Ectodermal cell (in vitro differentiated cells): ENCODE results near the gene TBC1D22A.

Experiments
- H3K27ac ChIP-seq: 2 replicates; pipeline ENCODE4 v1.7.0; 2013; ENCODE audit warnings: mild to moderate bottlenecking, low read depth, low read length; ENCODE audit not compliant: insufficient read depth, poor library complexity, severe bottlenecking
- H3K27me3 ChIP-seq: 2 replicates; pipeline ENCODE4 v1.7.0; 2013; ENCODE audit warnings: mild to moderate bottlenecking, low read length; ENCODE audit not compliant: insufficient read depth, control insufficient read depth, poor library complexity, severe bottlenecking
- H3K36me3 ChIP-seq: one replicate; pipeline ENCODE4 v1.7.0; 2013; ENCODE audit warnings: low read length; ENCODE audit not compliant: control insufficient read depth, insufficient read depth
- H3K4me1 ChIP-seq: one replicate; pipeline ENCODE4 v1.7.0; 2013; ENCODE audit warnings: low read length; ENCODE audit not compliant: control insufficient read depth, insufficient read depth
- H3K4me3 ChIP-seq: 2 replicates; pipeline ENCODE4 v1.7.0; 2013; ENCODE audit warnings: low read depth, low read length, control low read depth; ENCODE audit not compliant: insufficient read depth
- H3K9me3 ChIP-seq: 2 replicates; pipeline ENCODE4 v1.7.0; 2013; ENCODE audit warnings: mild to moderate bottlenecking, low read length, moderate library complexity; ENCODE audit not compliant: control insufficient read depth
- WGBS, 2 experiments: methylation state at CpG; one replicate each; pipeline ENCODE4 v1.1.7; 2013; ENCODE audit warnings: missing lambda C conversion rate in 2 of 2; 5-methylcytosine and 5-hydroxymethylcytosine counted together

Gene TBC1D22A

GRCh38 chr22:47008208-47008885, 245.9 kb downstream of the TBC1D22A start:
- H3K36me3 ChIP-seq = no peaks in the 10 kb centered on the region
- H3K27ac ChIP-seq = no peak overlapping the region
- no peaks in the 10 kb centered on the region for H3K27me3 ChIP-seq
- H3K4me3 ChIP-seq = no peak overlapping the region
- no peaks in the 10 kb centered on the region for H3K4me1 ChIP-seq
- 93 to 96% methylated on average over 5 of the region's 5 CpGs for WGBS, 2 experiments
- H3K9me3 ChIP-seq = no peaks in the 10 kb centered on the region

GRCh38 chr22:47009304-47010101, 247.1 kb downstream of the TBC1D22A start:
- WGBS, 2 experiments = 95 to 97% methylated on average over 8 of the region's 8 CpGs
- no peaks in the 10 kb centered on the region for H3K9me3 ChIP-seq
- no peaks in the 10 kb centered on the region for H3K36me3 ChIP-seq
- H3K27me3 ChIP-seq = no peaks in the 10 kb centered on the region
- H3K4me3 ChIP-seq = no peak overlapping the region
- no peak overlapping the region for H3K27ac ChIP-seq
- no peaks in the 10 kb centered on the region for H3K4me1 ChIP-seq

GRCh38 chr22:47010211-47010610, 247.8 kb downstream of the TBC1D22A start:
- Histone ChIP-seq H3K4me1 (no peaks in the 10 kb centered on the region), H3K4me3 (no peak overlapping the region), H3K36me3 (no peaks in the 10 kb centered on the region), H3K27me3 (no peaks in the 10 kb centered on the region), H3K27ac (no peak overlapping the region), H3K9me3 (no peaks in the 10 kb centered on the region)
- 95 to 97% methylated on average over 10 of the region's 10 CpGs for WGBS, 2 experiments

DNA sequence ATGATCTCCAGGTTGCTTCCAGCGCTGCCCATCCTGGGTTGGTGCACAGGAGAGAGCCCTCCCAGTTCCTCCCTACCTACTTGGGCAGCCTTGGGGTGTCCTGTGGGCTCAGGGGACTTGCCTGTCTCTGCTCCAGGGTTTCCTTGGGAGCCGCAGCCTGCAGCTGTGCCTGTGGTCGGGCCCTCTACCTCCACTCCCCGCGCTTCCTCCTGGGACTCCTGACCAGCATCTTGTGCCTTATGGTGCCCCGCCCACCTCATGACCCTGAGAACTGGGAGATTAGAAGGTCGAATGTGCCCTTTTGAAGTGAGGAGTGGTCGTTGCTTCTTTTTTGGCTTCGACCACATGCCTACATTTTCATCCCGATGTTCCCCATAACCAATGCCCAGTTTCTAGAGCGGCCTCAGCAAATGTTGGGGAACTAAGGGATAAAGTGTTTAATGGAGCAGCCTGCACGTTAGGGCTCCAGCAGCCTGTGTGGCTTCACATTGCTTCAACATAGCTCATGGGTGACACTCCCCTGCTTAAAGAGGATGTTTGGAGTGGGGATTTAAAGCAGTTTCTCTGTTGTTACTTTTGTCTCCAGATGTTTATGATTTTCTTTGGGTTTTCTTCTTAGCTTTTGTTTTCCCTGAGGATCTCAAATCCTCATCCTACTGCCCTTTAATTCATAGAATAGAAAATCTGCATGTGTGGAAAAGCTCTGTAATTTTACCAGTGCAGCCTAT, 248.8 kb downstream of the TBC1D22A start:
- Histone ChIP-seq H3K36me3 (no peaks in the 10 kb centered on the region), H3K4me1 (no peaks in the 10 kb centered on the region), H3K4me3 (no peak overlapping the region), H3K27me3 (no peaks in the 10 kb centered on the region), H3K9me3 (no peaks in the 10 kb centered on the region), H3K27ac (no peak overlapping the region)
- WGBS, 2 experiments = 90 to 93% methylated on average over 12 of the region's 12 CpGs

- Histone ChIP-seq H3K4me1 (no peaks in the 10 kb centered on the region), H3K4me3 (no peak overlapping the region), H3K9me3 (no peaks in the 10 kb centered on the region), H3K27me3 (no peaks in the 10 kb centered on the region), H3K27ac (no peak overlapping the region), H3K36me3 (no peaks in the 10 kb centered on the region)
- 96% methylated on average over 7 to 8 of the region's 8 CpGs for WGBS, 2 experiments
Observed at GRCh38 chr22:47011859-47012258, 249.4 kb downstream of the TBC1D22A start.

DNA sequence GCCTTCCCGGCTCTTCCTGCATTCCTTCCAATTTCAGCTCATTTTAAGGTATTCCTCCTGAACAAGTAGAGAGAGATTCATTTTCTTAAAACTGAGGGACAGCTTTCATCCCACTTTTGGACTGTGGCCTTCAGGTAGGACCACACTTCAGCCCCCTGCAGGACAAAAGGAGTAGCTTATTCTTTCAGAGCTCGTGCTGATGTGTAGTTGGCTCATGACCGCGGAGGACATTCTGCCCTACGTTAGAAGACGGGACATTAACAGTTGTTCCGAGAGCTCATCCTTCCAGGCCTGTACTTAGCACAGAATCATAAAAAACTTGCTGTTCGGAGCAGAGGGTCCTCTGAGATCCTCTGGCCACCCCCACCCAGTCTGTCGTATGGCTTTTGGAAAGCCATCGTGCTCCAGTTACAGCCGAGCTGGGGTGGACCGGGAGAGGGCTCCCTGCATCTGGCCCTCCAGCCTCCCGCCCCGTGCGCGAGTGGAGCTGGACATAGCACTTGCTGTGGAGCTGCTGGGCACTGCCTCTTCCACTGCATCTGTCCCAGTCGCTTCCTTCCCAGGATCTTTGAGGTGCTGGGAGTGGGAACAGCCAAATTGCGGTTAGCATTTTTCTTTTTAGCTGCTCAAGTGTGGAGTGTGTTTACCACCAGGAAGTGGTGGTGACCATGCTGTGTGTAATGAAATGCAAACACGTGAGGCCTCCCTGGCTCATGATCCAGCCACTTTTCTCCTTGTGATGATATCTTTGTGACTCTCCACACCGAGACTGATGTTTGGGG, 250.3 kb downstream of the TBC1D22A start:
- no peaks in the 10 kb centered on the region for H3K36me3 ChIP-seq
- H3K4me3 ChIP-seq = no peak overlapping the region
- H3K4me1 ChIP-seq = no peaks in the 10 kb centered on the region
- H3K27ac ChIP-seq = no peak overlapping the region
- H3K9me3 ChIP-seq = no peaks in the 10 kb centered on the region
- no peaks in the 10 kb centered on the region for H3K27me3 ChIP-seq
- WGBS, 2 experiments = 91 to 94% methylated on average over 20 of the region's 20 CpGs

DNA sequence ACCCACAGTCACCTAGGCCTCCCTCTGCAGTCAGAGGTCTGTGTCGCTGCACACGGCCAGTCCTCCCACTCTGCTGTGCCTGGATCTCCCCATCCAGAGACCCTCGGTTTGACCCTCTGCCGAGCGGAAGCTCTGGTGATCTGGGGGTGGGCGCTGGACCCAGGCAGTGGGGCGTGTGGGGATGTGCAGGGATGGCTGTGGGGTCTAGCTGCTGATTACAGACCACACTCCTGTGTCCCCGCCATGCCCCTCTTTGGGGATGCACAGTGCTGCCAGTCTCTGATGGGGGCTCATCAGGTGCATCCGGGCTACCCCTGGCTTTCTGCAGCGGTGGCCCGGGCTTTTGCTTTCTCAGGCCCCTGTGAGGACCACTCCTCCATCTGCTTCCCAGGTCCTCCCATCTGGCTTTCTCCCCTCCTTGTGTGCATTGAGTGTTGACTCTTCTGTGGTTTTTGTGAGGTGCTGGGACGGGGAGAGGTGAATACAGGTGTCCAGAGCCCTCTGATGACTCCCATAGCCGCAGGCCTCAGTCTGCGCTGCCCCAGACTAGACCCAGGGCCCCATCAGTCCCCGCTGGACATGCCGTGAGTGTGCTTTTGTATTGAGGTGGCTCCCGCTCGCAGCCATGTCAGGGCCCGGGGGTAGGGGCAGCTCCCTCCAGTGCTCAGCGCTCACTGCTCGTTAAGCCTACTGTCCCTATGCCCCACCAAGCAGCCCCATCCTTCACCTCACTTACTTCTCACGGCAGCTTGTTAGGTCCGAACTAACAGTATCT, 251.6 kb downstream of the TBC1D22A start:
- Histone ChIP-seq H3K27me3 (no peaks in the 10 kb centered on the region), H3K4me3 (no peak overlapping the region), H3K4me1 (no peaks in the 10 kb centered on the region), H3K9me3 (no peaks in the 10 kb centered on the region), H3K27ac (no peak overlapping the region), H3K36me3 (no peaks in the 10 kb centered on the region)
- WGBS, 2 experiments = 89 to 90% methylated on average over 23 of the region's 23 CpGs

DNA sequence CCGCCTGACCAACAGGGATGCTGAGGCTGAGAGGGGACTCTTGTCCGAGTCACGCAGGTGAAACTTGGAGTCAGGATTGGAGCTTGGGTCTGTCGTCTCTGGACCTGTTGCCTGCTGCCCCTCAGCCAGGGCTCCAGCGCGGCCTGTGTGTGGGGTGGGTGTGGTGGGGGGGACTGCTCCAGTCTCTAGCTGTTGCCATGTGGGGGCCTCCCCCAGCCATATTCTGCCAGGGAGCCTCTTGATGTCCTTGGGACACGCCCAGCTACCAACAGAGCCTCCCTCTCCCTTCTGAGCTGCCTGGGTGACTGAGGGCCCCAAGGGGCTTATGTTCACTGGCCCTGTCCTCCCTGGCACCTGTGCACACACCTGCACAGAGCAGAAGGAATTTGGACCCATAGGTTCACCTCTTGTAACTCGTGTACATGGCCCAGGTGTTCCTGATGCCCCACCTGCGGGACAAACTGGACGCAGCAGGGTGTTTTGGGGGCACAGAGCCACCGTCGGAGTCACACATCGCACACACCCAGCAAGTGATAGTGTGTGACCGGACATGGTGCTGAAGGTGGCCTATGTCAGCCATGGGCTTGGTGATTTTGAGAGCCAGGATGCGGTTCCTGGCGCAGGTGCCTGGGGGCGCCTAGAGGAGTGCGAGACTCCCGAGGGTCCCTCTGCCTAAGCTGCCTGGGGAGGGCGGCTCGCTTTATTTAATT, 252.3 kb downstream of the TBC1D22A start:
- Histone ChIP-seq H3K27ac (no peak overlapping the region), H3K9me3 (no peaks in the 10 kb centered on the region), H3K36me3 (no peaks in the 10 kb centered on the region), H3K27me3 (no peaks in the 10 kb centered on the region), H3K4me3 (no peak overlapping the region), H3K4me1 (no peaks in the 10 kb centered on the region)
- 93 to 98% methylated on average over 21 of the region's 21 CpGs for WGBS, 2 experiments

DNA sequence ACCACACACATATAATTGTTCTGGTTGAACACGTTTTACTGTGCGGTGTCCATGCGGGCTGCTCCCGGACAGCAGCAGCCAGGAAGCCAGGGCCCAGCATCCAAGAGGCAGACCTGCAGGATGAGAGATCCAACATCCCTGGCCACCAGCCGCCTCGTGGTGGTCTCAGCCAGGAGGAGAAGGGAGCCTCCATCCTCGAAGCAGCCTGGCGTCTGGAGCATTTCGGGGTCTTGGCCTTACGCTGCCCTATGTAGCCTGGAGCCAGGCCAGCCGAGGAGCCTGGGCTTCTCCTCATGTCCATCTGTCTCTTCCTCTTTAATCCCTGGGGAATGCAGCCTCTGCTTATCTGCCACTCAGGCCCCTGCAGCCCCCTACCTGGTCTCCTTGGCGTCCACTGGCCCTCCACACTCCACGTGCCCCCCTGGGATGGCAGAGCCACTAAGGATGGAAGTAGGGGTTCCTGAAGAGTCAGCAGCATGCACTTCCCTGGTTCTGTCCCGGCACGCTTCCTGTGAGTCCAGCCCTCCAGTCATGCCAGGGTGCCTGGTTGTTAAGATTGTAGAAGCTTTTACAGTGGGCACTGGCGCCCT, 253.2 kb downstream of the TBC1D22A start:
- no peak overlapping the region for H3K27ac ChIP-seq
- WGBS, 2 experiments = 95% methylated on average over 16 of the region's 16 CpGs
- no peaks in the 10 kb centered on the region for H3K36me3 ChIP-seq
- no peaks in the 10 kb centered on the region for H3K4me1 ChIP-seq
- H3K4me3 ChIP-seq = no peak overlapping the region
- H3K9me3 ChIP-seq = peaks cover 3% of the 10 kb centered on the region
- H3K27me3 ChIP-seq = no peaks in the 10 kb centered on the region
